ENCODE measurements around the gene CAPNS2. TPM values are rescaled to one million over a fixed set of nuclear protein-coding genes. Genes with fewer than 3 reads are reported as not detected.
A peak's percentile ranks its signal among the peaks of the same experiment; 100 is the strongest.

Gene CAPNS2
- total RNA-seq, 4 donors from 2014 or later: 6.9 to 10.6 (median 8.3) TPM

- H3K9me3 ChIP-seq: no peaks in the 10 kb centered on the region
- H3K27ac ChIP-seq: no peak overlapping the region
- no peak overlapping the region for H3K4me3 ChIP-seq (replicated peaks in 1 of 3)
- H3K36me3 ChIP-seq: no peaks in the 10 kb centered on the region
- 95 to 100% methylated on average over 1 of the region's 1 CpG for WGBS, 2 donors
- DNase-seq: no peak
- H3K27me3 ChIP-seq: no peaks in the 10 kb centered on the region
- TF ChIP-seq CTCF (IDR thresholded peaks at IDR 0.05): no peak
- no peak for TF ChIP-seq POLR2A (IDR thresholded peaks at IDR 0.05)
- H3K4me1 ChIP-seq: peaks cover 8 to 15% of the 10 kb centered on the region in 2 donors
- intact Hi-C loops (cut with DNase I): loop anchor here (5.0 kb wide), 1 partner anchor 73 kb away; no protein-coding TSS in a partner anchor
These were observed 26.3 kb upstream of the CAPNS2 start for GRCh38 chr16:55540221-55540620.

GRCh38 chr16:55542459-55543082 is 23.9 kb upstream of the CAPNS2 start:
- Histone ChIP-seq H3K27ac (no peak overlapping the region), H3K36me3 (no peaks in the 10 kb centered on the region), H3K4me3 (replicated peaks in 1 of 3) (no peak overlapping the region), H3K27me3 (no peaks in the 10 kb centered on the region), H3K4me1 (no peaks in the 10 kb centered on the region), H3K9me3 (no peaks in the 10 kb centered on the region)
- DNase-seq: no peak
- WGBS, 2 donors: 95 to 100% methylated on average over 1 of the region's 1 CpG
- intact Hi-C loops (cut with DNase I): loop anchor here (5.0 kb wide), 1 partner anchor 75 kb away; no protein-coding TSS in a partner anchor
- TF ChIP-seq CTCF (IDR thresholded peaks at IDR 0.05): no peak
- TF ChIP-seq POLR2A (IDR thresholded peaks at IDR 0.05): no peak

GRCh38 chr16:55543472-55543871 is 23.0 kb upstream of the CAPNS2 start:
- Histone ChIP-seq H3K9me3 (no peaks in the 10 kb centered on the region), H3K27ac (no peak overlapping the region), H3K27me3 (no peaks in the 10 kb centered on the region), H3K4me1 (no peaks in the 10 kb centered on the region), H3K4me3 (replicated peaks in 1 of 3) (no peak overlapping the region), H3K36me3 (no peaks in the 10 kb centered on the region)
- intact Hi-C loops (cut with DNase I): loop anchor here (5.0 kb wide), 1 partner anchor 76 kb away; no protein-coding TSS in a partner anchor
- TF ChIP-seq POLR2A (IDR thresholded peaks at IDR 0.05) (no peak), CTCF (IDR thresholded peaks at IDR 0.05) (peak in 5 of 6 experiments; percentile 16 to 59 (median 45))
- WGBS, 2 donors: 17 to 31% methylated on average over 2 of the region's 2 CpGs
- DNase-seq: no peak

GRCh38 chr16:55552621-55553020 is 13.9 kb upstream of the CAPNS2 start:
- Histone ChIP-seq H3K36me3 (peaks cover 0 to 12% of the 10 kb centered on the region in 2 donors), H3K4me3 (replicated peaks in 1 of 3) (no peak overlapping the region), H3K27ac (no peak overlapping the region), H3K27me3 (no peaks in the 10 kb centered on the region), H3K4me1 (peaks cover 12% of the 10 kb centered on the region in 2 donors), H3K9me3 (no peaks in the 10 kb centered on the region)
- no peak for DNase-seq
- no peak for TF ChIP-seq CTCF (IDR thresholded peaks at IDR 0.05)
- intact Hi-C loops (cut with DNase I): no loop called here

- WGBS, 2 donors: 69 to 93% methylated on average over 2 of the region's 2 CpGs
- no peak for TF ChIP-seq CTCF (IDR thresholded peaks at IDR 0.05)
- no peak for TF ChIP-seq POLR2A (IDR thresholded peaks at IDR 0.05)
- Histone ChIP-seq H3K4me3 (replicated peaks in 1 of 3) (no peak overlapping the region), H3K36me3 (peaks cover 0 to 5% of the 10 kb centered on the region in 2 donors), H3K27me3 (no peaks in the 10 kb centered on the region), H3K27ac (peak overlapping the region in 1 of 3 donors; percentile 30), H3K9me3 (no peaks in the 10 kb centered on the region), H3K4me1 (peaks cover 32 to 40% of the 10 kb centered on the region in 2 donors)
- no peak for DNase-seq
- intact Hi-C loops (cut with DNase I): no loop called here
These were observed 11.0 kb upstream of the CAPNS2 start for GRCh38 chr16:55555436-55555835.

Measured in thyroid gland (tissue), 4 donors.